OCI-LY7 (cell line): ENCODE measurements around the gene CCDC190. TPM values are rescaled to one million over a fixed set of nuclear protein-coding genes. Genes with fewer than 3 reads are reported as not detected.
"Not testable (repeated sequence)": the region's sequence is repeated elsewhere in the genome, so short reads cannot be mapped to it uniquely, and the experiment has no call there.

Experiments
- BruUV-seq: library from RNA; stranded (reverse); fragments of 400-500 nt; replicated peaks from 2 replicates; lab custom pipeline; 2021; lab: Mats Ljungman, UMichigan
- CTCF ChIA-PET: fragments of 300-600 bp; sonication (Branson Sonifier 250); formaldehyde crosslinking; loops from one replicate; lab custom pipeline; 2022; ENCODE audit warnings: antibody characterized with exemption; ENCODE audit not compliant: unreplicated experiment; lab: Charles Lee
- POLR2A ChIA-PET: fragments of 300-600 bp; sonication (Branson Sonifier 250); formaldehyde crosslinking; loops from one replicate; lab custom pipeline; 2022; ENCODE audit warnings: antibody characterized with exemption; lab: Charles Lee
- DNase-seq: peaks from one replicate; pipeline ENCODE4 v3.0.0-alpha.2; 2015; ENCODE audit warnings: low spot score
- H2AFZ ChIP-seq: fragments of 200-600 bp; sonication (generic), shearing (Covaris generic); 2 replicates; pipeline ENCODE4 v1.6.1; 2014; ENCODE audit warnings: mild to moderate bottlenecking, antibody characterized with exemption, low read length, moderate library complexity
- H3K27ac ChIP-seq: fragments of 200-600 bp; sonication (generic); 2 replicates; pipeline ENCODE4 v1.5.1; 2014; ENCODE audit warnings: mixed run types, low read depth, mild to moderate bottlenecking, moderate library complexity, low read length, inconsistent platforms; ENCODE audit not compliant: poor library complexity, severe bottlenecking
- H3K36me3 ChIP-seq: fragments of 200-600 bp; sonication (generic); 2 replicates; pipeline ENCODE4 v1.6.1; 2014; ENCODE audit warnings: mild to moderate bottlenecking, antibody characterized with exemption, low read length, moderate library complexity, mixed read lengths; ENCODE audit not compliant: insufficient read depth
- H3K4me1 ChIP-seq: fragments of 200-600 bp; sonication (generic); 2 replicates; pipeline ENCODE4 v1.5.1; 2014; ENCODE audit warnings: mild to moderate bottlenecking, low read length; ENCODE audit not compliant: insufficient read depth, poor library complexity, severe bottlenecking
- H3K4me2 ChIP-seq: fragments of 200-600 bp; sonication (generic); 2 replicates; pipeline ENCODE4 v1.6.1; 2014; ENCODE audit warnings: mild to moderate bottlenecking, low read length
- H3K4me3 ChIP-seq: fragments of 200-600 bp; sonication (generic); 2 replicates; pipeline ENCODE4 v1.5.1; 2014; ENCODE audit warnings: mild to moderate bottlenecking, low read depth, low read length; ENCODE audit not compliant: poor library complexity, severe bottlenecking
- H3K79me2 ChIP-seq: fragments of 200-600 bp; sonication (generic); 2 replicates; pipeline ENCODE4 v1.6.1; 2016; ENCODE audit warnings: low read depth, mild to moderate bottlenecking, low read length, moderate library complexity, mixed read lengths; ENCODE audit not compliant: insufficient read depth
- H3K9me2 ChIP-seq: fragments of 200-600 bp; sonication (generic); 2 replicates; pipeline ENCODE4 v1.6.1; 2016; ENCODE audit warnings: mild to moderate bottlenecking, low read length, mixed read lengths; ENCODE audit not compliant: insufficient read depth
- H3K9me3 ChIP-seq: fragments of 200-600 bp; sonication (generic); 2 replicates; pipeline ENCODE4 v1.6.1; 2014; ENCODE audit warnings: mild to moderate bottlenecking, mixed run types, low read length, mixed read lengths
- H4K20me1 ChIP-seq: fragments of 200-600 bp; sonication (generic); 2 replicates; pipeline ENCODE4 v1.6.1; 2014; ENCODE audit warnings: mild to moderate bottlenecking, antibody characterized with exemption, low read length, moderate library complexity, mixed read lengths; ENCODE audit not compliant: insufficient read depth
- CTCF ChIP-seq: fragments of 200-600 bp; sonication (generic); conservative IDR thresholded peaks from 2 replicates; pipeline ENCODE4 v1.5.1; 2014; ENCODE audit warnings: mild to moderate bottlenecking, antibody characterized with exemption, low read length, moderate library complexity, mixed read lengths
- EZH2phosphoT487 ChIP-seq: fragments of 200-600 bp; sonication (generic); IDR thresholded peaks from 2 replicates; pipeline ENCODE4 v1.6.1; 2018; ENCODE audit warnings: low read depth, borderline replicate concordance, mild to moderate bottlenecking, mixed run types, antibody characterized with exemption, low read length, moderate library complexity, mixed read lengths
- intact Hi-C: fragments of 100-400 bp; cut with micrococcal nuclease; formaldehyde crosslinking; loops from one replicate; pipeline ENCODE4 v1.10.0; 2022; ENCODE audit not compliant: unreplicated experiment
- total RNA-seq, 2 experiments: library from RNA; depleted of rRNA in 1 of 2; stranded (reverse); fragments of >200 nt in 1 of 2; shearing (Covaris generic) in 1 of 2; gene quantifications; 2 replicates each; pipeline ENCODE4 v1.2.3, GENCODE V29; 2014 to 2022

CCDC190 gene
- total RNA-seq, 2 experiments from 2014 or later, result not detected

DNA sequence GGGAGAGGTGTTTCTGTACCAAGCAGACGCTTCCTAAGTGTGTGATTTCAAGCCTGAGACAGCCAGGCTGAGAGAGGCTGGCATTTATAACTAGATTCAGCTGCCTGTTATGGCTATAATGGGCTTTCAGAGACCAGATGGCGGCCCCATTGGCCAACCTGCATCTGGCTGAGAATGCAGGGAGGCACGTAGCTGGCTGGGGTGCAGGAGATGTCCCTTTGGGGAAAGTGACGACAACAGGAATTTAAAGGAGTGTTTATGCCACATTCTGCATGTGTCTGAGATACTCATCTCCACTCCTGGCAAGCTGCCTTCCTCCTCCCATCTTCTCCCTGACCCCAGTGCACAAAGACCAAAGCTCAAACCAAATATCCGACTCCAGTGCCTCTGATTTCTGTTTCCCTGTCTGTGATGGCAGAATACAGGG lies 21.3 kb upstream of the CCDC190 start:
- Histone ChIP-seq H3K36me3 (no peaks in the 10 kb centered on the region), H4K20me1 (no peaks in the 10 kb centered on the region), H2AFZ (no peak overlapping the region), H3K9me2 (no peaks in the 10 kb centered on the region), H3K4me1 (no peaks in the 10 kb centered on the region), H3K27ac (no peak overlapping the region), H3K9me3 (no peaks in the 10 kb centered on the region), H3K4me2 (no peak overlapping the region), H3K4me3 (no peak overlapping the region), H3K79me2 (no peaks in the 10 kb centered on the region)
- ChIA-PET CTCF (no interaction called here), POLR2A (no interaction called here)
- BruUV-seq, result no TSS peak
- DNase-seq, result no peak
- intact Hi-C loops, result no loop called here
- no peak for TF ChIP-seq CTCF
- no peak for TF ChIP-seq EZH2phosphoT487

DNA sequence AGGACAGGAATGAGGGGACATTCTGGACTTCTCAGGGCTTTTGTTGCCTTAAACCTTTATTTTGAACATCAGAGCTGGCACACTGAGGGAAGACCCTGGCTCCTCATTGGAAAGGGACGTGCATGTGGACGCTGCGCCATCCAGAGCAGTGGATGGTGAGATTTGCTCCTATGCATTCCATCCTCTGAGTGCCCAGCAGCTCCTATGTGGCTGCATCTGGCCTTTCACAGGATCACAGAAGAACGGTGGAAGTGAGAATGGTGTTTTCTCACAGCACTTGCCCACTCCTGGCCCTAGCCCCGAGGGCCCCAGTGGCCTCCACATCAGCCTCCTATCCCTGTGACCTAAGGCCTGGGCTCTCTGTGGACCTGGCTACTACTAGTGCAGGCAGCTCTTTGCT lies 20.6 kb upstream of the CCDC190 start:
- CTCF ChIA-PET, result no interaction called here
- H2AFZ ChIP-seq, result no peak overlapping the region

GRCh38 chr1:162880617-162881016 lies 19.6 kb upstream of the CCDC190 start:
- POLR2A ChIA-PET, H3K4me1 ChIP-seq, H4K20me1 ChIP-seq, intact Hi-C loops, CTCF ChIA-PET, H3K36me3 ChIP-seq, BruUV-seq, H3K79me2 ChIP-seq, H3K9me2 ChIP-seq, H3K4me2 ChIP-seq, H3K27ac ChIP-seq, H3K4me3 ChIP-seq, DNase-seq, H2AFZ ChIP-seq, H3K9me3 ChIP-seq: not testable (repeated sequence)

More for the DNA sequence above, 20.6 kb upstream of the CCDC190 start:
- H3K27ac ChIP-seq, result no peak overlapping the region
- no peaks in the 10 kb centered on the region for H4K20me1 ChIP-seq
- POLR2A ChIA-PET, result no interaction called here
- no peaks in the 10 kb centered on the region for H3K9me3 ChIP-seq
- DNase-seq, result no peak
- no peaks in the 10 kb centered on the region for H3K79me2 ChIP-seq
- intact Hi-C loops, result no loop called here
- no TSS peak for BruUV-seq
- H3K4me1 ChIP-seq, result no peaks in the 10 kb centered on the region
- TF ChIP-seq CTCF, result no peak
- no peak for TF ChIP-seq EZH2phosphoT487
- no peak overlapping the region for H3K4me3 ChIP-seq
- no peak overlapping the region for H3K4me2 ChIP-seq
- no peaks in the 10 kb centered on the region for H3K36me3 ChIP-seq
- no peaks in the 10 kb centered on the region for H3K9me2 ChIP-seq
